Spleen (tissue), 7 donors: Measurements from ENCODE around the gene MCF2L.

Source experiments
- CTCF ChIP-seq, 11 experiments: fragments of 200-600 bp in 7 of 11; fragments of 450-650 bp in 4 of 11; sonication (generic) in 4 of 11; IDR thresholded peaks in 8 of 11; conservative IDR thresholded peaks in 3 of 11; 1 replicate in 7 of 11; 2 replicates in 4 of 11; pipeline versions ENCODE4 v1.4.0 to v1.8.0; 2016 to 2021; ENCODE audit warnings: antibody characterized with exemption in 11 of 11, inconsistent platforms in 4 of 11, mild to moderate bottlenecking in 1 of 11
- POLR2A ChIP-seq, 3 donors: fragments of 450-650 bp; IDR thresholded peaks; one replicate each; pipeline ENCODE4 v1.5.1; 2017; ENCODE audit warnings: antibody characterized with exemption in 3 of 3, mild to moderate bottlenecking in 1 of 3
- donor health status: DM: no; HTN: no; CAD: no; lungs with moderate emphysema.
- donor health status: DM: no; HTN: no; CAD: no.
- donor health status: DM: no; HTN: no; CAD: no.

- TF ChIP-seq CTCF (IDR thresholded peaks at IDR 0.05 in 8 of 11, conservative IDR thresholded peaks at IDR 0.05 in 3 of 11) (no peak), POLR2A (IDR thresholded peaks at IDR 0.05) (no peak)
Measured at GRCh38 chr13:112959701-112960542, 9.1 kb upstream of the MCF2L start.
